ENCODE results near the gene RNF112. TPM values are rescaled to one million over a fixed set of nuclear protein-coding genes. Genes with fewer than 3 reads are reported as not detected.

Gene RNF112
- total and polyA plus RNA-seq, 2 of the 8 experiments (the other 6 are each of a cell fraction or from before 2014, with no cell fraction given), result 1.1 to 2.2 TPM

DNA sequence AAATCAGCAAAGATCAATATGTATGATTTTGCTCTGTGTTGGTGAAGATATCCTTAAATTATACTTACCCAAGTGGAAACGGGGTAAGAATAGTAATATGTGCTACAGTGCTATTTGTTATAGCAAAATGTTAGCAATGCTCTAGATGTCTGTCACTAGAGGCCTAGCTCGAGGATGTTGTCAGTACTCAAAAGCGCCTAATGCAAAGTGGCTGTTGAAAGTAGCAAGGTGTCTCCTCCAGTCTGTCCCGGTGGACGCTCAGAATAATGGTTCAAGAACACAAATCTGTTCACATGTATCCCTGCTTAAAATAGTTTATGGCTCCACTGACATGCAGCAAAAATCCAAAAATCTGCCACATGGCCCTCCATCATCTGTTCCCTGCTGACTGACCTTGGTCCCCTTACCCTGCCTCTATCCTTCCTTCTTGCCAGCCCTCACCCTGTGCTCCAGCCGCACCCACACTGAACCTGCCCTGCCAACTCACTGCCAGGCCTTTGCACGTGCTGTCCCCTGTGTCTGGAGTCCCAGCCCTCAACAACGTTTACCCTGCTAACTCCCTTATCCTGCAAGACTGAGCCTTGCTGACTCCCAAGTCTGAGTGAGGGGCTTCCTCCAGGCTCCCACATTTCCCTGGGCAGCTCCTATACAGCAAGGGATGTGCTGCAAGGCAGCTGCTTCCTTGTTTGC is 9.6 kb upstream of the RNF112 start (continued):
- TF ChIP-seq EP300 (IDR thresholded peaks at IDR 0.05; ENCODE audit: borderline replicate concordance in 1 of 2, low read depth in 2 of 2, low read length in 2 of 2) (no peak), KDM5A (IDR thresholded peaks at IDR 0.05; ENCODE audit: low read length) (no peak), SAP30 (IDR thresholded peaks at IDR 0.05; ENCODE audit: insufficient read depth, insufficient replicate concordance, low read length) (no peak), RFX5 (IDR thresholded peaks at IDR 0.05; ENCODE audit: borderline replicate concordance, low read depth, low read length) (no peak), CHD2 (IDR thresholded peaks at IDR 0.05; ENCODE audit: low read length) (no peak), RNF2 (IDR thresholded peaks at IDR 0.05; ENCODE audit: borderline replicate concordance, low read depth, low read length, missing control alignments, poor library complexity, severe bottlenecking) (no peak), SIX5 (IDR thresholded peaks at IDR 0.05; ENCODE audit: low read depth, low read length) (no peak), FOSL1 (IDR thresholded peaks at IDR 0.05; ENCODE audit: insufficient read depth, low read depth, low read length) (no peak), SP2 (IDR thresholded peaks at IDR 0.05; ENCODE audit: low read length) (no peak)

Measured in H1 (cell line).